ENCODE data around the gene GARS1.

Gene GARS1

DNA sequence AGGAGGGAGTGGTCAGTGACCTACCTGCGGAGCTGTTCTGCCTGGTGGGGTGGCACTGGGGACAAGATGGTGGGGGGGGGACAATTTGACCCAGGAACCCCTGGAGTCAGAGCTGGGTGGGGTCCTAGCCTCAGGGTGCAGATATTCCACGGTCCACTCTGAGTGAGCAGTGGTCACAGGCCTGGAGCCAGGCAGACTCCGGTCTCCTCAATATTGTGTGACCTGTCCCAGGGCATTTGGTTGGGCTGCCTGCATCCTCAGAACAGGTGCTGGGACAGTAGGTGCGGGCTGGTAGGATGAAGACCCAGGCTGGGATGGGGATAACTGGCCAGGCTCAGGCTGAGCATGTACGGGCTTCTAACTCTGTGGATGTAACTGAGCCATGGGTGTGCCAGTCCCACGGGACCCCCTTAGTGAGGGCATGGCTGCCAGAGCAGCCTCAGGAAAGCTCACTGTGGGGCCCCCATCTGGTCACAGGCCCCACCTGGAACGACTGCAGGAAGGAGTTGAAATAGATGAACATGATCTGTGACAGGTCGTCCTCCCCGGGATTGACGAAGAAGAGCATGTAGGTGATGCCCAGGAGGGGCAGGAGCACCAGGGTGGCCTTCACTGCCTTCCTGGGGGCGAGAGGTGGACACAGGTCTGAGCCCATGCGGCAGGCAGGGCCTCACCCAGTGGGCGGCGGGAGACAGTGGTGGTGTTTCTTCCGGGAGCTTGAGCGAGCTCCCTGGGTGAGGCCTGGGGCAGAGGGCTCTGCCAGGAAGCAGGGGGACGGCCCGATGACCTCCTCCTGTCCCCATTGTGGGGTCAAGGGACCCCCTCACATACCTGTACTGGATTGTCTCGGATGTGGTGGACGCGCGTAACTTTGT, 60.7 kb downstream of the GARS1 start:
- no peak for DNase-seq (ENCODE audit: low read depth in 2 of 2)

GRCh38 chr7:30656006-30656957, 61.6 kb downstream of the GARS1 start:
- DNase-seq (ENCODE audit: low read depth in 2 of 2), result no peak

DNA sequence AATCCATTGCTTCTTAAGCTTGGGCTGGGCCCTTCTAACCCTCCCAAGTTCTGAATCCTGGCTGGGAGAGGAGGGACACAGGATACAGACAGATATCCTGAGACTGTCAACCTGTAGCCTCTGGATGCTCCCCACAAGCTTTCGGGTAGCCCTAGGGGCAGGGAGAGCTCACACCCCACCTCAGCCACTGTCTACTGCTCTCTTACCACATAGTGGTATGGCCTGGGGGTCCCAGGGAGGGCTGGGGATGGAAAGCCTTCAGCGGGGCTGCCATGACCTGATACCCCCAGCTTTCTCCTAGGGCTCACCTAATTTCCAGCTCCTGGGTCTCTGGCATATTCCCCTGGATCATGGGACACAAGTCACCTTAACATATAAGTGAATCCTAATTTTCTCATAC, 62.5 kb downstream of the GARS1 start:
- DNase-seq (ENCODE audit: low read depth in 2 of 2), result no peak

DNA sequence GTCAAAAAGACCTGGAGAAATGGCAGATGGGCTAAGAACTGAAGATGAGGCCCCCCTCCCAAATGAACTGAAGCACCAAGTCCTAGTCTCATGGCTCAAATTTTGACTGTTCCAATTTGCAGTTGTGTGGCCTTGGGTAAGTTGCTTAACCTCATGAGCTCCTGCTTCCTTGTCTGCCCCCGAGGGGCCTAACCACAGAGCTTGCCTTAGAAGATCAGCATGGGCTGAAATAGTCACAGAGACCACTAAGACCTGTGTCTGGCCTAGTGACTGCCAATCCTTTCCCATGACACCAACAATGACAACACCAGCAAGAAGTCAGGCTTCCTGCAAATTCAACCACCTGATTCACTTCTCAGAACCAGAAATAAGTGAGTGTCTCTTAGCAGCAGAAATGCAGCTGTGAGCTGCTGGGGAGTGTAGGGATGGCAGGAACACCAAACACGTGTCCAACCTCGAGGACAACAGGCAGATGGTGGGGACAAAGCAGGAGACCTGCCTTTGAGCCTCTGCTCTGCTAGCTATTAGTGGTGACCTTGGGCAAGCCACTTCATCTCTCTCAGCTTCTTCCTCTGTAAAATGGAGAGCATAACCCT, 63.9 kb downstream of the GARS1 start:
- DNase-seq (ENCODE audit: low read depth in 2 of 2), result no peak

- no peak for DNase-seq (ENCODE audit: low read depth in 2 of 2)
These were observed 64.6 kb downstream of the GARS1 start for GRCh38 chr7:30659312-30659711.

DNA sequence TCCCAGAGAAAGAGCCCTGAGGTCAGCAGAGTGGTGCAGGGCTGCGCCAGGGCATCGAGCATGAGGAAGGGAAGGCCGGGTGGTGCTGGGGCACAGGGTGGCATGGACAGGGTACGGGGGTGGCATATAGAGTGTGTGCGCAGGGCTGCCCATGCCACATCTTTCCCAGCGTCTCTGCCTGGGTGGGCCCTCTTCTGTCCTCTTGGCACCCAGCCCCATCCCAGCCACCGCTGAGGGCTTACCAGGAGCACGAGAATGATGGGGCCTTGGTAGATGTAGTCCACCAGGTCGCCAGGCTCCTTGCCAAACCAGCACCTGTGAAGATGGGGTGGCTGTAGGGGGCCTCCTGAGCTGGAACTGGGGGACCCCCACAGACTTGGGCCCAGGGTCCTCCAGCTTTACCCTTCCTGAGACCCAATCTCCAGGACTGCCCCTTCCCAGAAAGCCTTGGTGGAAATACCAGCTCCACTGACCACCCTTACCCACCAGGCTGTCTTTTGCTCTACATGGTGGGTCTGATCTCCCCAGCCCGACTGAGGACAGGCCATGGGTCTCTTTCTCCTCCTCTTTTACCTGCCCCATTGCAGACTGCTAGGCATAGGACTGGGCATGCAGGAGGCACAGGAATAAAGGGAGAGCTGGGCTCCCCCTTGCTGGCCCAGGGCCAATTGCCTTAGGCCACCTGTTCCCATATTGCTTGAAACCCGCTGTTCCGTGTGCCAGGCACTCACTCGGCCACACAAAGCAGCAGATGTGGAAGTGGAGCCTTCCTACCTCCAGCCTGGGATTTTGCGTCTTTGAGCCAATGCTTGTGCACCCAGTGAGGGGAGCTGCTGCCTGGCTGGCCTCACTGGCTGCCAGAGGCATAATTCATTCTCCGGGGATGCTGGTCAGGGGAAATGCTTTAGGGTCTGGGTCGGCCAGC, 65.9 kb downstream of the GARS1 start:
- no peak for DNase-seq (ENCODE audit: low read depth in 2 of 2)

- DNase-seq (ENCODE audit: low read depth in 2 of 2), result no peak
These were observed 67.2 kb downstream of the GARS1 start for GRCh38 chr7:30661926-30662325.

- no peak for DNase-seq (ENCODE audit: low read depth in 2 of 2)
These were observed 67.8 kb downstream of the GARS1 start for GRCh38 chr7:30662431-30662939.

GRCh38 chr7:30663414-30663813, 68.7 kb downstream of the GARS1 start:
- no peak for DNase-seq (ENCODE audit: low read depth in 2 of 2)

DNA sequence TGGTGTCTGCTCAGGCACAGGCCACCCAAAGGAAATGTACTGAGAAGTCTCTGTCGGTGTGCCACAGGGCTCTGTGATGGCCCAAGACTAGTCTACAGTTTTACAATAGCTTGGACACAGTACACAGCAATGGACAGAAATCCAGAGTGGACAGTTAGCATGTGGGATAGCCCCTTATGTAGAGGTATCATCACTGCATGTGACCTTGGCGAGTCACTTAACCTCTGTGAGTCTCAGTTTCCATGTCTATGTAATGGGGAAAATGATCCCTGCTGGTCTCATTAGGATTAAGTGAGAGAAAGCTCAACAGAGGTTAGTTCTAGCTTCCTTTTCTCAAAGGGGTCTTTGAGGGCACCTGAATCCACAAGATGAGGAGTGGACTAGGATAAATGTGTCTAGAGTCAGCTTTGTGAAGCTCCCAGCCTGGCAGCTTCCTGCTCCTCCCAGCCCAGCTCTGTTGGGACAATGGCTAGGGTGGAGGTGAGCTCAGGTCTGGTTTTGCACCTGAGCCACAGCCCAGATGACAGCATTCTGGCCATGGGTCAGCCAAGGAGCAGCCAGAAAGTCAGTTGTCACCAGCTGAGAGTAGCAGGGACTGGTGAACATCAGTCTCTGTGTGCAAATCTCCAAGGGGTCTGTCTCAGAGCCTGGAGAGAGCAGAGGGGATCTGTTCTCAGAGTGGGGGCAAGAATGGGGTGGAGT, 69.7 kb downstream of the GARS1 start:
- DNase-seq (ENCODE audit: low read depth in 2 of 2), result no peak

DNA sequence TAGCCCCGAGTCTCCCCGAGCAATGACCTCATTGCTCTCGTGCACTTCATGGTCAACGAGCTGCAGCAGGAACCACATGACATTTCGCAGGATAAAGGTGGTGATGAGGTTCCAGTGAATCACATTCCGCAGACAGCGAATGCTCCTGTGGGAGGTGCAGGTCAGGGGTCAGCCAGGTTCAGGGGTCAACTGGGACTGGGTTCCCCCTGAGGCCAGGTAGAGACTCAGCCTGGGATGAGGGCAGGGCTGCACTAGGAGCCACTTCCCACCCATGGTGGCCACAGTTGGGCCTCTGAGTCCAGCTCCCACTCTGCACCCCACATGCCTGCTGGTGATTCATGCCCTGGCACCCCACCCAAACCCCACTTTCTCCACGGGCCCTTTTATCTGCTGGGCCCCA, 70.4 kb downstream of the GARS1 start:
- DNase-seq (ENCODE audit: low read depth in 2 of 2), result no peak

- DNase-seq (ENCODE audit: low read depth in 2 of 2), result no peak
These were observed 70.8 kb downstream of the GARS1 start for GRCh38 chr7:30665449-30665848.

- no peak for DNase-seq (ENCODE audit: low read depth in 2 of 2)
These were observed 72.5 kb downstream of the GARS1 start for GRCh38 chr7:30667172-30667571.

GRCh38 chr7:30668102-30668501, 73.4 kb downstream of the GARS1 start:
- no peak for DNase-seq (ENCODE audit: low read depth in 2 of 2)

DNA sequence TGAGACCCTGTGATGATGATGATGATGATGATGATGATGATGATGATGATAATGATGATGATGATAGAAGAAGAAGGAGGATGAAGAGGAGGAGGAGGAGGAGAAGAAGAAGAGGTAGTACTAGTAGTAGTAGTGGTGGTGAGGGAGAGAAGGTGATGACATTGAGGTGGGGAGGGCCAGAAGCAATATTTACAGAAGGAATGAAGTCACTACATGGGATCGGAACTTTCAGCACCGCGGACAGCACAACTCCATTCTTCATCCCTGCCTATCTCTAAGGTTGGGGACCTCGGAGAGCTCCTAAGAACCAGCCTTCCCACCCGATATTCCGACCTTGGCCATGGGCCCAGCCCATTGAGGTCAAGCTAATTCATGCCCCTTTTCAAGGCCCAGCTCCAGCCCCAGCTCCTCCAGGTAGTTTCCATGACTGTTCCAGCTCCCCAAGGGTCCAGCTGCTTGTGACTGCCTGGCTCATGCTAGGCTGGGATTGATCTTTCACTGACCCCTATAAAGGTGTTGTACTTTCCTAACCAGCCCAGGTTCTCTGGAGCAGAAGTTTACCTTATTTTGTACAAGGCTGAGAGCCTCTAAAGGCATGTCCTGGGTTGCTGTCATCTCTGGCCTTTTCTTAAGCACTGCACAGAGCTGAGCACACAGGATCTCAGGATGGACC, 77.3 kb downstream of the GARS1 start:
- no peak for DNase-seq (ENCODE audit: low read depth in 2 of 2)

DNA sequence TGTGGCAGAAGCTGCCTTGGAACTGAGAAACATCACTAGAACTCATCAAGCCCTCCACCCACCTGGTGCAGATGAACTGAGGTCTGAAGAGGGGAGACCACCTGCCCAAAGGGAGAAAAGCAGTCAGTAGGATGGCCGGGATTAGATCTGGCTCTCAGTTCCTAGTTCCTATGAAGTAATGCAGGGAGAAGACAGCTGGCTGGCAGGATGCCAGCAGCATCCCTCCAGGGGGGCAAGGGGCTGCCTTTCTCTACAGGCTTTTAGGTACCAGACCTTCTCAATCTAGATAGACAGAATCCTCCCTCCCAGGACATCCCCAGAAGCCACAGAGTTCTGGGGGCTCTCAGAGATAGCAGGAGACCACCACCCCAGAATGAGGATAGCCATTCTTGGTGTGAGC, 79.7 kb downstream of the GARS1 start:
- no peak for DNase-seq (ENCODE audit: low read depth in 2 of 2)

DNA sequence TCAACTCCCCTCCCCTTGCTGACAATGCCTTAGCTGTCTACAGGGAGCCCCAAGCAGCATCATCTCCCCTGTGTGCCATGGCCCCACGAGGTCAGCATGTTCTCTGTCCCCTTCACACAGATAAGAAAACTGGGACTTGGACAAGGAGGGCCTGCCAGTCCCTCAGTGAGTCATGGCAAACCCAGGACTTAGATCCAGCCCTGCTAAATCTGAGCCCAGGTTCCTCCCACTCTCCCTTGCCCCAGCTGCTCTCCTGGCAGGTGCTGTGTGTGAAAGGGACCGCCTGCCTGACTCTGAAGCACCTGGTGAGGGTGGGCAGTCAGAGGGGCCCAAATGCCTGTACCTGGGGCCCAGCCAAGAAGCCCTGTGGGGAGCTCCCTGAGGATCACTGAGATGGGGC, 80.2 kb downstream of the GARS1 start:
- no peak for DNase-seq (ENCODE audit: low read depth in 2 of 2)

GRCh38 chr7:30678805-30679204, 84.1 kb downstream of the GARS1 start:
- no peak for DNase-seq (ENCODE audit: low read depth in 2 of 2)

- DNase-seq (ENCODE audit: low read depth in 2 of 2), result no peak
These were observed 85.0 kb downstream of the GARS1 start for GRCh38 chr7:30679664-30680063.

DNA sequence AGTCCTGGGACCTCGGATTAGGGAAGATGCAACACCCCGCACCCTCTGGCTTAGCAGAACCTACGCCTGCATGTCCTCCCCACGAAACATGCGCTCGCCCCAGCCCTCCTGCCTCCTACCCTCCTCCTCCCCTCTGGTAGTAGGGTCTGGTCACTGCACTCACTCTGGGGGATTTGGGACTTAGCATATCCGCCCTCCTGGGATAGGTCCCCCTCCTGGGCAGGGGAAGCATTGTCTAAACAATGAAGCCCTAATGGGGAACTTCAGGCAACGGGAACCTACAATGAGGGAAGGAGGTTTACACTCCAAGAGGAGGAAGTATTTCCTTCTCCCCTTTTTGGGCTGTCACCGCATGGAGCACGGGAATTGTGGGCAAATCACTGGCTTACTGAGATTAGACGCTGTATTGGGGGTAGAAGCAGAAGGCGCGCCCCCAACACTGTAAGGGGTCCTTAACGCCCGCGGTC, 86.7 kb downstream of the GARS1 start:
- no peak for DNase-seq (ENCODE audit: low read depth in 2 of 2)

Data from stimulated activated CD8-positive, alpha-beta memory T cell treated with anti-CD3 and anti-CD28 coated beads, Interleukin-7, amount 100 ng/mL, for 1 hour (primary cell).